ENCODE results near the gene CEP164. TPM values are rescaled to one million over a fixed set of nuclear protein-coding genes. Genes with fewer than 3 reads are reported as not detected.

CEP164 gene
- total and polyA plus RNA-seq, 10 of the 15 experiments (the other 5 are each of a cell fraction or from before 2014, with no cell fraction given), result 4.2 to 31.2 (median 20.2) TPM

DNA sequence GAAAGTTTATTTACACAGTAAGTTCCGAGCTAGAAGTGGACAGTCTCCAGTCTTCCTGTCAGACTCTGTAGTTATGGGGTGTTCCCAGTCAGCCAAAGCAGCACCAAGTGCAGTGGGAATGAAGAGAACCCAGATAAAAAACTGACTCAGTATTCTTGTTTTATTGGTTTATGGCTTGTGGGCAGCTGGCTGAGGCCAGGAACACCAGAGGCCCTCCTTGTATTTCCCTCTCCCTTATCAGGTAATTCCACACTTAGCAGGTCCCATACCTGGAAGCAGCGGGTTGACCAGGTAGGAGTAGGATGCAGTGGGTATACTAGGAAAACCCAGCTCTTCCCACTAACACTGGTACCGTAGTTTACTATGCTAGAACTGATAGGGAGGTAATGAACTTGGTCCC lies 40.0 kb upstream of the CEP164 start:
- in situ Hi-C loops (cut with MboI) (no loop called here), intact Hi-C loops (cut with micrococcal nuclease; ENCODE audit: unreplicated experiment) (no loop called here)
- Histone ChIP-seq H3K9ac (ENCODE audit: control insufficient read depth, insufficient read depth, low read length) (no peak overlapping the region), H2AFZ (ENCODE audit: control insufficient read depth, low read depth, low read length) (no peak overlapping the region), H3K27me3 (replicated peaks in 1 of 2; ENCODE audit: control insufficient read depth in 2 of 2, insufficient read depth in 2 of 2, low read length in 1 of 2) (no peaks in the 10 kb centered on the region), H3K4me3 (no peak overlapping the region), H3K4me1 (ENCODE audit: control insufficient read depth, insufficient read depth, low read length) (no peaks in the 10 kb centered on the region), H3K9me3 (replicated peaks; ENCODE audit: control insufficient read depth, insufficient read depth, low read length) (no peaks in the 10 kb centered on the region), H3K4me2 (ENCODE audit: control insufficient read depth, insufficient read depth) (no peak overlapping the region), H3K36me3 (ENCODE audit: control insufficient read depth in 2 of 2, insufficient read depth in 2 of 2, low read length in 1 of 2) (peaks cover 0 to 2% of the 10 kb centered on the region in 2 experiments; a peak in 2 of 4 replicates), H3K27ac (ENCODE audit: control insufficient read depth, insufficient read depth) (no peak overlapping the region), H3K79me2 (ENCODE audit: control insufficient read depth, insufficient read depth, low read length) (no peaks in the 10 kb centered on the region), H4K20me1 (ENCODE audit: control insufficient read depth, insufficient read depth) (no peaks in the 10 kb centered on the region)
- RAD21 ChIA-PET (ENCODE audit: unreplicated experiment), result no interaction called here
- FAIRE-seq (no peak), DNase-seq (ENCODE audit: low read depth, low spot score) (no peak), ATAC-seq (no peak)
- POLR2A ChIA-PET, result interaction anchor here (0.5 kb wide), 1 partner anchor 222 kb away, joined by 4 read pairs; no protein-coding TSS in a partner anchor
- WGBS (ENCODE audit: insufficient coverage, insufficient replicate concordance, low lambda C conversion rate, missing lambda C conversion rate), result 87% methylated on average over 3 of the region's 3 CpGs
- CTCF ChIA-PET, result no interaction called here
- TF ChIP-seq FOS (IDR thresholded peaks at IDR 0.05; ENCODE audit: borderline replicate concordance, extremely low read depth, insufficient read length) (no peak), FOXK2 (IDR thresholded peaks at IDR 0.05) (no peak), RUNX3 (IDR thresholded peaks at IDR 0.05; ENCODE audit: low read length) (no peak), BRCA1 (IDR thresholded peaks at IDR 0.05; ENCODE audit: low read depth, low read length) (no peak), IKZF1 (conservative IDR thresholded peaks at IDR 0.05) (no peak), RELA (IDR thresholded peaks at IDR 0.05; ENCODE audit: borderline replicate concordance, partially characterized antibody) (no peak), EZH2 (IDR thresholded peaks at IDR 0.05; ENCODE audit: borderline replicate concordance, control insufficient read depth, low read depth, low read length) (no peak)
- TF ChIP-seq, protein P1, sequence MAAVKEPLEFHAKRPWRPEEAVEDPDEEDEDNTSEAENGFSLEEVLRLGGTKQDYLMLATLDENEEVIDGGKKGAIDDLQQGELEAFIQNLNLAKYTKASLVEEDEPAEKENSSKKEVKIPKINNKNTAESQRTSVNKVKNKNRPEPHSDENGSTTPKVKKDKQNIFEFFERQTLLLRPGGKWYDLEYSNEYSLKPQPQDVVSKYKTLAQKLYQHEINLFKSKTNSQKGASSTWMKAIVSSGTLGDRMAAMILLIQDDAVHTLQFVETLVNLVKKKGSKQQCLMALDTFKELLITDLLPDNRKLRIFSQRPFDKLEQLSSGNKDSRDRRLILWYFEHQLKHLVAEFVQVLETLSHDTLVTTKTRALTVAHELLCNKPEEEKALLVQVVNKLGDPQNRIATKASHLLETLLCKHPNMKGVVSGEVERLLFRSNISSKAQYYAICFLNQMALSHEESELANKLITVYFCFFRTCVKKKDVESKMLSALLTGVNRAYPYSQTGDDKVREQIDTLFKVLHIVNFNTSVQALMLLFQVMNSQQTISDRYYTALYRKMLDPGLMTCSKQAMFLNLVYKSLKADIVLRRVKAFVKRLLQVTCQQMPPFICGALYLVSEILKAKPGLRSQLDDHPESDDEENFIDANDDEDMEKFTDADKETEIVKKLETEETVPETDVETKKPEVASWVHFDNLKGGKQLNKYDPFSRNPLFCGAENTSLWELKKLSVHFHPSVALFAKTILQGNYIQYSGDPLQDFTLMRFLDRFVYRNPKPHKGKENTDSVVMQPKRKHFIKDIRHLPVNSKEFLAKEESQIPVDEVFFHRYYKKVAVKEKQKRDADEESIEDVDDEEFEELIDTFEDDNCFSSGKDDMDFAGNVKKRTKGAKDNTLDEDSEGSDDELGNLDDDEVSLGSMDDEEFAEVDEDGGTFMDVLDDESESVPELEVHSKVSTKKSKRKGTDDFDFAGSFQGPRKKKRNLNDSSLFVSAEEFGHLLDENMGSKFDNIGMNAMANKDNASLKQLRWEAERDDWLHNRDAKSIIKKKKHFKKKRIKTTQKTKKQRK (IDR thresholded peaks at IDR 0.05; ENCODE audit: low read depth, low read length), result no peak
- TF ChIP-seq, protein P2, sequence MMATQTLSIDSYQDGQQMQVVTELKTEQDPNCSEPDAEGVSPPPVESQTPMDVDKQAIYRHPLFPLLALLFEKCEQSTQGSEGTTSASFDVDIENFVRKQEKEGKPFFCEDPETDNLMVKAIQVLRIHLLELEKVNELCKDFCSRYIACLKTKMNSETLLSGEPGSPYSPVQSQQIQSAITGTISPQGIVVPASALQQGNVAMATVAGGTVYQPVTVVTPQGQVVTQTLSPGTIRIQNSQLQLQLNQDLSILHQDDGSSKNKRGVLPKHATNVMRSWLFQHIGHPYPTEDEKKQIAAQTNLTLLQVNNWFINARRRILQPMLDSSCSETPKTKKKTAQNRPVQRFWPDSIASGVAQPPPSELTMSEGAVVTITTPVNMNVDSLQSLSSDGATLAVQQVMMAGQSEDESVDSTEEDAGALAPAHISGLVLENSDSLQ (IDR thresholded peaks at IDR 0.05), result no peak
- SMC1A ChIA-PET (ENCODE audit: uncharacterized antibody, unreplicated experiment), result no interaction called here
- no TSS peak for BruUV-seq (replicated peaks)

Data from GM12878 (cell line).